ENCODE results near the gene LRRC31.

LRRC31 gene

DNA sequence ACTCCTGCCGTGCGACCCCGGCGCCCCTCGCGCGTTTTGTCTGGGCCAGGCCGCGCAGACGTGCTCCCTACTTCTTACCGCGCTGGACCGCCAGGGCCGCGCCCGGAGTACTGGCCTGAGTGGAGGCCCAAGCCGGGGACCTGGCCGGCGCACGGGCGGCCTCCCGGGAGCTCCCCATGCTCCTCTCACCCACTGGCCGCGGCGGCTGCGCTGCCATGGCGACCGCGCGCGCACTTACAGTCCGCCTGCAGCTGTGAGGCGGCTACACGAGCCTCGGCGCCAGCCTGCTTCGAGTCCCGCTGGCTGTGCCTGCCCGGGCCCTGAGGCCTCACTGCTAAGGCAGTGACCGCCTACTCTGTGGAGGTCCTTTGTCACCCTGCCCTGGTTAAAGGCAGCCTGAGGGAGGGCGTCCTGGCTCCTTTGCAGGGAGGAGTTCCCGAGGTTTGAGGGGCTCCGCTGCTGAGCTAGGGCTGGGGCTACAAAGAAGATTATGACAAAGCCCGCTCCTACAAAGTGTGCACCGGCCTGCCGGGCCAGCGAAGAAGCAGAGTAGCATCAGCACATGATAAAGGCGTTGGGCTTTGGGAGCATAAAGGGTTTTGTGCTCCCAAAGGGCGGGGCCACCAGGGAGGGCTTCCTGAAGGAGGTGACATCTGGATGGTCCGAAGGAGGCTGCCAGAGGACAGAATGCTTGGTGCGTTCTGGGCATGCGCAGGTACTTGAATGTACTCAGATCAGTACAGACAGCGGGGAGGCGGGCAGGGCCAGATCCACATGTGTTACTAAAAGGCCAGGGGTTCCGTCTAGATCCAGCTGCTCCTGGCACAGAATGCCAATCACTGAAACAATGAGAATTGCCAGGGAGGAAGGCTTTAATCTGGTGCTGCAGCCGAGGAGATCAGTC lies 57.2 kb downstream of the LRRC31 start, which contains the start of the genes LRRC34 and LRRIQ4:
Gene LRRC34 (minus strand): TSS at position 573 of the 904 bp plus-strand sequence. CDS start 356 bp downstream, at position 217.
Gene LRRIQ4 (plus strand): TSS at position 539 of the 904 bp plus-strand sequence. CDS start 9,052 bp downstream, outside the sequence.
- no peak for DNase-seq

DNA sequence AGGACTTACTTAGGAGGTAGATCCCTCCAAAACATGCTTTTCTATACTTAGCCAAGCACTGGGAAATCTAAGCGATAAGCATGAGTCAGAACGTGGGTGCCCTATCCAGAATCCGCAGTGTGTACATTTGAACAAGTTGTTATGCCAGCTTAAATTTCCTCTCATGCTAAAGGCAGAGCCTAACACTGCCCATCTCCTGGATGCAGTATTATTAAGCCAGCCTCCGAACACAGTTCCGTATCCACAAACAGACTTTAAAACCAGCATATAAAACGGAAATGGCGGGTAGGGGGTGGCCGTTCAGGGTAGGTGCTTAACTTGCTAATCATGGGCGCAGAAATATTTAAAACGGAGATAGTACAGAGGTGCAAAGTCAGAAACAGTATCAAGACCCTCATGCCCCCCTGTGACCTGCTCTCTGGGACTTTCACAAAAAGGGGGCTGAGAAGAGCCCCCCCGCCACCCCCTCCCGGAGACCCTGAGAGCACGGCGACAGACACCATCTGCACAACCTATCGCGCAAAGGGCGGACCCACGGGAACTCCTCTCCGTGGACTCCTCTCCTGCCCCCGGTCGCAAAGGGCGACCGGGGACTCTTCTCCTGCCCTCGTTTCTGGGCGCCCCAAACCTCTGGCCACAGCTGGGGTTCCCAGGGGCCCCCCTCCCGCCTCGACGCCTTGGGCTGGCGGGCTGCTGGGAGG lies 58.0 kb downstream of the LRRC31 start:
- DNase-seq = no peak

DNA sequence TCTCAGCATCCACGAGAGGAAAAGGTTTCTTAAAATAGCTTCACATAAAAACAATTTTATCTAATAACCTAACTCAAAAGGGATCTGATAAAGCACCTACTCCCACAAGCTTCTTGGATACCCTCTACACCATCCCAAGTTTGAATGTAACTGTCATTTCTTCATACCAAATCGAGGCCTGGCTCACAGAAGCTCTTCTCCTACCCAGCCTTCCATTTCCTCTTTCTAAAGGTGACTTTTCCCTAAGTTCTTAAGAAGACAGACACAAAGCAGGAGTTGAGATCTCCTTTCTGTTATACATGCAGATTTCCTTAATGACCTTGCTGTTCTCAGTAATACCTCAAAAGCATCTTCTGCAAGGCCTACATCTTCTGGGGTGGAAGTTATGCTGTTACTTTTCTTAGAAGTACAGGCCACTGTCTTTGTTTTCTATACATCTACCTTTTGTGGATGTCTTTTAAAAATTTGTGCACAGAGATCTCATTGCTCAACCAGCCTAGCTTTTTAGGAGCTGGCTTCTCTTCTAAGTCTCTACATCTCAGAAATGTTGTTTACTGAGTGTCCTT lies 60.4 kb downstream of the LRRC31 start:
- no peak for DNase-seq

DNA sequence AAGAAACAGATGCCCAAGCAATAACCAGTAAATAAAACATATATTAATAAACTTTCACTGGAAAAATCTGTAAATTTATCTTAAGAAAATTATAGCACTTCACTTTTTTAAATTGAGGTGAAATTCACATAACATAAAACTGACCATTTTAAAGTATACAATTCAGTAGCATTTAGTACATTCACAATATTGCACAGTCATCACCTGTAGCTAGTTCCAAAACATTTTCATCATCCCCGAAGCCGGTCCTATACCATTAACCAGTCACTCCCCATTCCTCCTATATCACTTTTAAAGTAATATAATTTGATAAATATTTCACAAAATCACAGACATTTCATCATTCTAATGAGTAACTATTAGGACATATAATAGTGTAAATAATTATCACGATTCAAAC lies 65.1 kb downstream of the LRRC31 start:
- DNase-seq = no peak

DNA sequence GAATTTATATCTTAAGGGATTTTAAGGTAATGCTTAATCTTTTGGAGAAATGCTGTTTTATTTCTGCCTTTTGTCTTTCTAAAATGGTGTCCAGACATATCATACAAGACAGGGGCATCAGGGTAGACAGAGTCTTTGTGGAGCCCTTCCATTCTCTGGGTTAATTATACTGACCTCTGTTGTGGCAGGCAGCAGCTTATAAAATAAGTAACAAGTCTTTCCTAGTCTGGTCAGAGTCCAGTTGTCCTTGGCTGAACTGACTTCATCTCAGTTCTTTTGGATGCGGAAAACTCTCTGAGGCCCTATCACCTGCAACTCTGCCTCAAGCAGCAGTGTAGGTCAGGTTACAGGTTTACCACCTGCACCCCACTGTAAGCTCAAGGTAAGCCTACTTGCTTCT lies 77.4 kb downstream of the LRRC31 start:
- no peak for DNase-seq

DNA sequence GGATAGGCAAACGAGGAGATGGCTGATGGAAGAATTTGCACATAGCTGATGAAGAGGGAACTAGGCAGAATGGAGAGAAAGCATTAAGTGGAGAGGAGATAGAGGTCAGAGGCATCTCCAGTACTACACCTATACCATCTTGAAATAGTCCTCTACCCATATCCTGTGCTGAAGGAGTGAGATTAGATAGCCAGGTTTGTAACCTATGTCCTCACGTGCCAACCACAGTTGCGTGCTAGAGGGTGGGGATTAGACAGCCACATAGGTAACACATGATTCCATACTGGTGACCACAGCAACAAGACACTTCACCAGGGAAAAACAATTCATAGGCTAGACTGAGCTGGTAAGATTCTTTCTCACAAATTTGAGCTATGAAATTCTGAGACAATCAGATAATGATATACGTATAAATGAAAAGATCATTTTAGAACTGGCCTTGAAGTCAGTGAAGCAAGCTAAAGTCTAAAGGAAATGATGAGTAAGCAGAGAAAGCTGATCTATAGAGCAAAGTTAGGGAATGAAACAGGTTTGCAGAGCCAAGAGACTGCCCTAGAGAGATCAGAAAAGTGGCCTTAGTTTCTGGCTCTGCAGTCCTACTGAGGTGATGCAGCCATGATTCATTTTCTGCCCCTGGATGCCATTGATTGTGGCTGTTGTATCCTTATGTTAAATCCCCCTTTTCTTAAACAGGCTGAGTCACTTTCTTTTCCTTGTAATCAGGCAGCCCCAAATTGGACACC lies 78.9 kb downstream of the LRRC31 start:
- DNase-seq = no peak

DNA sequence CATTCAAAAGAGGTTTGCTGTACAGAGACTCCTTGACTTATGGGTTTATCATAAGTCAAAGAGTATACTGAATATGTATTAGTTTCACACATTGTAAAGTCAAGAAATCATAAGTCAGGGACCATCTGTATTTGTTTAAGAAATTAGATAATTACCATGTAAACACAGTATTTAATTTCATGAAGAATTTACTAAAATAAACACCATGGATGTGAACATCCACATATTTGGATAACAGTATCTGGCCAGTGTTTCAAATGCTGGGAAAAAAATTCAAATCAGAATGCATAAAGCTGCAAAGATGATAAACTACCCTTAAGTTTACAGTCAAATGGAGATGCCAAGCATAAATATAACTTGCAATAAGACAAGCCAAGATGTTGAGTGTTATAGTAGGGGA lies 79.5 kb downstream of the LRRC31 start:
- DNase-seq = no peak
